Activated CD4-positive, CD25-positive, alpha-beta regulatory T cell (primary cell): ENCODE results near the gene FANCL.
"Not testable (repeated sequence)": the region's sequence is repeated elsewhere in the genome, so short reads cannot be mapped to it uniquely, and the experiment has no call there.

Experiments used
- DNase-seq, 4 experiments: peaks; one replicate each; lab custom pipeline; 2025; lab: John Stamatoyannopoulos, UW

The FANCL gene

DNA sequence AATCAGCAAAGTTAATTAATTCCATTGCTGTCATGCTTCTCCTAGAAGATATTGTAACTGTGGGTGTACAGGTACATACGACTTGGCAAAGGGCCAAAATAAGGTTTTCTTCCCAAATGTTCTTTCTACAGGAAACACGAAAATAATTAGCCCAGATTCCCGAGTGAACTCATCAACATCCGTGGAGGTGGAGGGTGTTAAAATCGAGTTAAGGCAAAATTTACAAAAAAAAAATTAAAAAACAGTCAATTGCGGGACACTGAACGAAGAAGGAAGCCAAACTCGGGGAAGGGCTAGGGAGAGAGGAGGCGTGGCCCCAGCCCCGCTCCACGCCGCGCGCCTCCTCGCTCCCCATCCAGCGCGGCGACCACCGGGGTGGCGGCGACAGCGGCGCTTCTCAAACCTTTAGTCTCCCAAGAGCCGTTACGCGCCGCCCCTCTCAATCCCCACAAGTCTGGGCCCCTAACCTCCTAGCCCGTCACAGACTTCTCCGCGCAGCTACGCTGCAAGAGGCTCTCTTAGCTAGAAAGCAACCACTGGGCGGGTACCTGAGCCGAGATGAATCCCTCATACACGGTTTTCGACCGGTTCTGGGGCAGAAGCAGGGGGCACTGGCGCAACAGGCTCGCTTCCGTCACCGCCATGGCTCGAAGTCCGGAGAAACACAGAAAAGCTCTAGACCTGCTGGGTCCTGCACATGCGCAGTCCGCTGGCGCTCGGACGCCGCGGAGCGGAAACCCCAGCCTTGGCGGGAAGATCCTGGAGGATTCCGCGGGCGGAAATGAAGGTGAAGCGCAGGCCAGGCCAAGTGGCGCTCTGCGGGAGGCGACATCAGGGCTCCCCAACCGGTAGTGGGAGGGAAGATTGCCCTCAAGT is at the start of gene FANCL:
Gene FANCL (minus strand): TSS at position 656 of the 876 bp plus-strand sequence. CDS start 12 bp downstream, at position 644.
- peak; percentile 19 to 44 (median 32) for DNase-seq

DNA sequence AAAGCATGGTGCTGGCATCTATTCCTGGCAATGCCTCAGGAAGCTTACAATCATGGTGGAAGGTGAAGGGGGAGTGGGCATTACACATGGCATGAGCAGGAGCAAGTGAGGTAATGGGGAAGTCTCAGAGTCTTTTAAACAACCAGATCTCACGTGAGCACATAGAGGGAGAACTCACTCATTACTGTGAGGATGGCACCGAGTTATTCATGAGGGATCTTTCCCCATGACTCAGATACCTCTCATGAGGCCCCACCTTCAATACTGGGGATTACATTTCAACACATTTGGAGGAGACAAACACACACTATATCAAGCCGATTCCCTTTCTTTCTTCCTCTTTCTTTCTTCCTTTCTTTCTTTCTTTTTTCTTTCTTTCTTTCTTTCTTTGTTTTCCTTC is 47.9 kb upstream of the FANCL start:
- no peak for DNase-seq

DNA sequence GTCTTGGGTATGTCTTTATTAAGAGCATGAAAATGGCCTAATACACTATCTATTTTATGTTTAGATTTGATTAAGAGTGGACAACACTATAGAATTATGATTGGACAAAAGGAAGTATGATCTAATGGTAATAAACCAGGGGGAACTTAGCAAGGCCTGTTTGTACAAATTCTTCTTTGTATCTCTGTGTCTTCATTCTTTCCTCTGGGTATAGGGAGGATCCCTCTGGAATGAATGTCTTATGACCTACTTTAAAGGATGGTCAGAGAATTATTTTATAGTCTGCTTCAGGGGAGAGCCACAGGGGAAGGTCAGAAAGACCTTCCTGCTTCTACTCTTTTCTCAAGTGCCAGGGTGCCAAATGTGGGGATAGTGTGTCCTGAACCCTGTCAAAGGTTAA is 42.8 kb upstream of the FANCL start:
- DNase-seq = no peak

DNA sequence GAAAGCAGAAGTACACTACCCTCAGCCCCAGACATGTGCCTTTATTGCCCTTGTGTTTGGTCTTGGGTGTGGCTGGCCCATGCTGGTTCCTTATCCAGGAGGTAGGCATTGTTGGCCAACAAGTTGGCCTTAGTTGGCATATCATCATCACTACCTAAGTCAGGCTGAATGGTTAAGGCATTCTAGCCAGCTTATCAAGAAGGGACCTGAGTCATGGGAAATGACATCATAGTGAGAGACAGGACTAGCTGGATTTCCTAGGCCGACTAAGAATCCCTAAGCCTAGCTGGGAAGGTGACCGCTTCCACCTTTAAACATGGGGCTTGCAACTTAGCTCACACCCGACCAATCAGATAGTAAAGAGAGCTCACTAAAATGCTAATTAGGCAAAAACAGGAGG is 34.0 kb upstream of the FANCL start:
- DNase-seq = not testable (repeated sequence)

DNA sequence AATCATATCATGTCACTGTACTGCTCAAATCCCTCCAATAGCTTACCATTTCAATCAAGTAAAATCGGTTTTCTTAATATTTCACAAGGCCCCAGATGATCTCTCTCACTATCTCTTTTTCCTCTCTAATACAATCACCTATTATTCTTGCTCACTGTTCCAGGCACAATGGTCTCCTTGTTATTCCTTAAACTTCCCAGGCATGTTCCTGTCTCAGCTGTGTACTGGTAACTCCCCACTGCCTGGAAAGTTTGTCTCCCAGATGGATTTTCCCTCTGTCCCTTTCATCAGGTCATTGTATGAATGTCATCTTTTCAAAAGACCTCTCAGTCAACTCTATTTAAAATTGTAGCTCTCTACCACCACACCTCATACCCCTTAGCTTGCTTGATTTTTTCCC is 30.7 kb upstream of the FANCL start:
- DNase-seq = no peak

DNA sequence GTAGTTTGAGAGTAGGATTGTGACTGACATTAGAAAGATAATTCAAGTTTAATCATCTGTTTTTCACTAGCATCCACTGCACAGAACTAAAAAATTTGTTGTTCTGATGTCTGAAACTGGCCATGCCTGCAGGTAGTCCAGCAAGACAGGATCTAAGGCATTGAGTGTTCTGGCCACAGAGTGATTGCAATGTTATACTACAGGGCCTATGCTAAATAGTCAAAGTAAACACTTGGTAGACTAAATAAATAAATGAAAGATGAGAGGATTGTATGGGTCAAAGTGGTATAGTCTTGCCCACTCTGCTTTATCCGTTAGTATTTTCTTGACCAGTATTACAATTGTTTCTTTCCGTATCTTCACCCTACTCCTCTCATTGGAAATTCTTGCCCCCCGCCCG is 27.6 kb upstream of the FANCL start:
- DNase-seq = no peak

DNA sequence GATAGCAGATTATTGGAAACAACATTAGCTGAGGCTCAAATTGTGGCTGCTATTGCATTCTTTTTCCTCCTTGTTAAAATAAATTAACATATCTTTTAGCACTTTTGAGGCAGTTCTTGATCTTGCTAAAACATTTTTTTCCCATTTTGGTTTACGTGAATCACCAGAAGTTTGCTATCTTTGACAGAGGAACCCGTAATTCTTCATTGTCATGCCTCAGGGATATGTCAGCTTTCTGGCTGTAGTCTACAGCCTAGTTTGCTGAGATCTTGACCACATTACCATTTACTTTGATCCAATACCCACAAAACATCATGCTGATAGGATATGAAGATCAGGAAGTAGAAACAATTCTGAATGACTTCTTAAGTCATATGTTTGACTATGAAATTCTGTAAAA is 25.1 kb upstream of the FANCL start:
- no peak for DNase-seq

DNA sequence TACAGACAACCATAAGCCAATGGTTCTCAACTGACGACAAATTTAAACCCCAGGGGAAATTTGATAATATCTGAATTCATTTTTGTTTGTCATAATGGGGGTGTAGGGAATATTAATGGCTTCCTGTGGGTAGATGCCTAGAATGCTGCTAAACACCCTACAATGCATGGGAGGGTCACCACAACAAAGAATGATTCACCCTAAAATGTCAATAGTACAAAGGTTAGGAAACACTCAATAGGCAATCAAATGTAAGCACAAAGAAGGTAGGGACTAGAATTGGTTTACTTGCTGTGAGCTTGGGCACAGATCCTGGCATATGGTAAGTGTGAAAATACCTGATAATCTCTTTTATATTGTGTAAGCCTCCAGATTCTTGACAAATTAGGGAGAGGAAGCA is 20.1 kb upstream of the FANCL start:
- DNase-seq = no peak

DNA sequence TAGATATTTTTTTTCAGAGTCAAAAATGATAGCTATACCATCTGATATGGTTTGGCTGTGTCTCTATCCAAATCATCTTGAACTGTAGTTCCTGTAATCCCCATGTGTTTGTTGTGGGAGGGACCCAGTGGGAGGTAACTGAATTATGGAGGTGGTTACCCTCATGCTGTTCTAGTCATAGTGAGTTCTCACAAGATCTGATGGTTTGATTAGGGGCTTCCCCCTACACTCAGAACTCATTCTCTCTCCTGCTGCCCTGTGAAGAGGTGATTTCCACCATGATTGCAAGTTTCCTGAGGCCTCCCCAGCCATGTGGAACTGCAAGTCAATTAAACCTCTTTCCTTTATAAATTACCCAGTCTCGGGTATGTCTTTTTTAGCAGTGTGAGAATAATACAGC is 17.3 kb upstream of the FANCL start:
- not testable (repeated sequence) for DNase-seq

DNA sequence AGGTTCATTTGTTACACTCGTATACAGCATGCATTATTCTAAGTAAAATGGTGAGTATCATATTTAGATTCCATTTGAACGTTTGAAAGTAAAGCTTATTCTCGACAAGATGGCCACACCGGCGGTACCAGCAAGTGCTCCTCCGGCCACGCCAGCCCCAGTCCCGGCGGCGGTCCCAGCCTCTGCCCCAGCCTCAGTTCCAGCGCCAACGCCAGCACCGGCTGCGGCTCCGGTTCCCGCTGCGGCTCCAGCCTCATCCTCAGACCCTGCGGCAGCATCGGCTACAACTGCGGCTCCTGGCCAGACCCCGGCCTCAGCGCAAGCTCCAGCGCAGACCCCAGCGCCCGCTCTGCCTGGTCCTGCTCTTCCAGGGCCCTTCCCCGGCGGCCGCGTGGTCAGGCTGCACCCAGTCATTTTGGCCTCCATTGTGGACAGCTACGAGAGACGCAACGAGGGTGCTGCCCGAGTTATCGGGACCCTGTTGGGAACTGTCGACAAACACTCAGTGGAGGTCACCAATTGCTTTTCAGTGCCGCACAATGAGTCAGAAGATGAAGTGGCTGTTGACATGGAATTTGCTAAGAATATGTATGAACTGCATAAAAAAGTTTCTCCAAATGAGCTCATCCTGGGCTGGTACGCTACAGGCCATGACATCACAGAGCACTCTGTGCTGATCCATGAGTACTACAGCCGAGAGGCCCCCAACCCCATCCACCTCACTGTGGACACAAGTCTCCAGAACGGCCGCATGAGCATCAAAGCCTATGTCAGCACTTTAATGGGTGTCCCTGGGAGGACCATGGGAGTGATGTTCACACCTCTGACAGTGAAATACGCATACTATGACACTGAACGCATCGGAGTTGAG is 10.4 kb upstream of the FANCL start:
- DNase-seq = not testable (repeated sequence)

DNA sequence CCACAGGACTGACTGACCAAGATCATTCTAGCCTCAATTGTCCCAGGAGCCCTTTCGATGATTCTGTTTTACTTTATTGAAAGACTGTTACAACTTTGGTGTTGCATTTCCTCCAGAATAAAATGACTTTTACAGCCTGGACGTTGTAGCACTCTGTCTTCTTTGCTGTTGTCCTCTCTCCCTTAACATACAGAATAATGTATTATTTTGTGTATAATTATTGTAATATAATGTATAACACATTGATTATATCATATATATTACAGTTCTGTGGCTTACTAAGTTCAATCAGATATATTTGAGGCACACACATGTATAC is 380 bp upstream of the FANCL start:
- DNase-seq = no peak

DNA sequence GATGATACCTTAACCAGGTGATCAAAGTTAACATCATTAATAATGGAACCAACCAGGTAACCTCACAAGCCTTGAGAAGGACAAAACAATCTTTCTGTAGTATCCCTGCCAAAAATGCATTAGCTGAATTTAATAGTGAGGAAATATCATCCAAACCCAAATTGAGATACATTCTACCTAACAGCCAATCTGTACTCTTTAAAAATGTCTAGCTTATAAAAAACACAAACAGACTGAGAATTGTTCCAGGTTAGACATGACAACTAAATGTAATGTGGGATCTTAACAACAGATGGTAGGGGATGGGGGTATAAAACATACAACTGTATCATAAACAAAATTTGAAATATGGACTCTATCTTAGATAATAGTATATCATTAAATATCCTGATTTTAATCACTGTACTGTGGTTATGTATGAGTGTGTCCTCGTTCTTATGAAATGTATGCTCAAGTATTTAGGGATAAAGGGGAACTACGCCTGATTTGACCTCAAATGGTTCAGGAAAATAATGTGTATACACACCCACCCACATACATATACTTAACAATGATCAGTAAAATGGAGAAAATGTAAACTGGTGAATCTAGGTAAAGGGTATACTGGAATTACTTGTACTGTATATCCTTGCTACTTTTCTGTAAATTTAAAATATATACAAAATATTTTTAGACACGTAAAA is 1.7 kb downstream of the FANCL start:
- no peak for DNase-seq

DNA sequence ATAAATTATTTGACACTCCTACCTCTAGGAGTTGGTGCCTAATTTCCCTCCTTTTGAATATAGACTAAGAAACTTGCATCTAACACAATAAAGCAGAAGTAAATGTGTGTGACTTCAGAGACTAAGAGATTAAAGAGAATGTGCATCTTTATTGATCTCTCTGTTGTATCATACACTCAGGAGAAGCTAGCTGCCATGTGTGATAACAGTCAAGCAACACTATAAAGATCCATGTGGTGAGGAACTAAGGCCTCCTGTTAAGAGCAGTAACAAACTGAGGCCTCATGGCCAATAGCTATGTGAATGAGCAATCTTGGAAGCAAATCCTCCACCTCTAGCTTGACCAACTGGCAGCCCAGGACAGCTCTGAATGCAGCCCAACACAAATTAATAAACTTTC is 3.4 kb downstream of the FANCL start:
- DNase-seq = no peak

DNA sequence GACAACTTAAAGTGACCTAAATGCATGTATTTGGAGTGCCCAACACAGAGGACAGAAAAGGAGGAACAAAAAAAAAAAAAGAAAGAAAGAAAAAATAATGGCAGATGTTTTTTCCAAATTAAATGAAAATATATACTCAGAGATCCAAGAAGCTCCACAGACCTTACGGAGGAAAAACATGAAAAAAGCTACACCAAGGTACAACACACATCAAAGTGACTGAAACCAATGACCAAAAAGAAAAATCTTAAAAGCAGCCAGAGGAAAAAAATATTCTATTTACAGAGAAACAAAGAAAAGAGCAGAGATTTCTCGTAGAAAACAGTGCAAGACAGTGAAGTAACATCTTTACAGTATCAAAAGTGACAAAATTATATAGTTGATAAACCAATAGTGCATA is 5.1 kb downstream of the FANCL start:
- DNase-seq = no peak

DNA sequence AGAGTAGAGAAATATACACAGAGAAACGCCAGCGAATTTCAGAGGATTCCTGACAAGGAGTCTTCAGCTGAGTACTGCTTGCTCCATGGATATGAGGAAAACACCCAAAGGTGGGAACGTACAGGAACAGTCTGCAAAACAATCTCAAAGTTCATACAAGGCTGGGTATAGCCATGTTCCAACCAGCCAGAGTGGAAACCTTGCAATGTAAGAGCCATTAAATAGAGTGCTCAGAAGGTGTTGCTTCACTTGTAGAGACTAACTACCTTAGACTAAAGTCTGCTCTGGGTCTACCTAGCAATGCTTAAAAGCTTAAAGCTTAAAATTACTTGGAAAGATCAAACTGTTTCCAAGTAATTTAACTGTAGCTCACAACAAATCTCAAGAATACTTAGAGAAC is 6.0 kb downstream of the FANCL start:
- no peak for DNase-seq

DNA sequence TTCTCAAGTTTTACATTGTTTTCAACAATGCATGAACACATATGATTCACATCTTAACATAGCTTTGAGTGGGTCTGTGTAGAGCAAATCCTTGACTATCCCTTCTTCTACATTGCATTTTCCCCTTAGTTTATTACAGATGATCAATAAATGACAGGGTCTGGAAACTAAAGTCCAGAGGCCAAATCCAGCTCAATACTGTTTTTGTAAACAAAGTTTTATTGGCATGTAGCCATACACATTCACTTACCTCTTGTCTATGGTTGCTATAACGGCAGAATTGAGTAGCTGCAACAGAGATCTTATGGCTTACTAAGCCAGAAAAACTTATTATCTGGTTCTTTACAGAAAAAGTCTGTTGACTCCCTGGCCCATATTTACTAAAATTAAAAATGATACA is 12.8 kb downstream of the FANCL start:
- no peak for DNase-seq

DNA sequence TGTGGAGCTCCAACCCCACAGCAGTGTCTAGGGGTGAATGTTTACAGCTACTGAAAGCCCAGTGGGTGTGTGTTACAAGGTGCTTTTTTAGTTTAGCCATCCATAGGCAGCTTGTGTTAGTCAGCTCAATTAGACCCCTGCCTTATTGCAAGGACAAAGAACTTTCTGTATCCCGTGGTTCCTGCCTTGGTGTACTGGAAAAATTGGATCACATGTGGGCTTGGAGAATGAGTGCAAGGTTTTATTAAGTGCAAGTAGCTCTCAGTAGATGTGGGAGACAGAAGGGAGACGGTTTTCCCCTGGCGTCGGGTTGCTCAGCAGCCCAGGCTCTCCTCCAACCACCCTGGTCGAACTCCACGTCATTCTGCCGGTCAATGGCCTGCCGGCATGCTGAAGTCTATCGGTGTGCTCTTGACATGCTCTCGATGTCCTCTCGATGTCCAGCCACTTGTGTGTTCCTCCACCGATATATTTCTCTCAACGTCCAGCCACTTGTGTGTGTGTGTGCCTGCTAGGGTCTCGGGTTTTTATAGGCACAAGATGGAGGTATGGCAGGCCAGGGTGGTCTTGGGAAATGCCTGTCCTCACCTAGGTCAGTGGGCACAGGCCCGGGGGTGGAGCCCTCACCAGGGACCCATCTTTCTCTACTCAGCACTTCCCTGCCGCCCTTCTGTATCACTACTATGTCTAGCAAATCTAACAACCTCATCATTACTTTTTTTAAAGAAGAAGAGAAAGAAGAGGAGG is 13.8 kb downstream of the FANCL start:
- no peak for DNase-seq

DNA sequence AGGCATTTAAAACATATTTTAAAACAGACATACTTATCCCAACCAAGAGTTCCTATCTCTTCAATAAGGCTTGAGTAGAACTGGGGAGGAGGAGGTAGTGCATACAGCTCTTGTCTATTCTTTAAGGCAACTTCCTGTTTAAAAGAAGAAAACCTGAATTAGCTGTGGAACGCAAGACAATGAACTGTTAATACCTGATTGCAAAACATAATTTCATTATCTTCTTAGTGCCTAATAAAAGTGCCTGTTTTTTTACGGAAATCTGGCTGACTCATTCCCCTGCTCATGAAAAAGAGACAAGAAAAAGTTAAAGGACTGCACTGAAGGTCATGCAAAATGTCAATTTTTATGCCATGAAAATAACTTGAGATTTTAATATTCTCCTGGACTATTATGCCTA is 19.2 kb downstream of the FANCL start:
- DNase-seq = no peak

DNA sequence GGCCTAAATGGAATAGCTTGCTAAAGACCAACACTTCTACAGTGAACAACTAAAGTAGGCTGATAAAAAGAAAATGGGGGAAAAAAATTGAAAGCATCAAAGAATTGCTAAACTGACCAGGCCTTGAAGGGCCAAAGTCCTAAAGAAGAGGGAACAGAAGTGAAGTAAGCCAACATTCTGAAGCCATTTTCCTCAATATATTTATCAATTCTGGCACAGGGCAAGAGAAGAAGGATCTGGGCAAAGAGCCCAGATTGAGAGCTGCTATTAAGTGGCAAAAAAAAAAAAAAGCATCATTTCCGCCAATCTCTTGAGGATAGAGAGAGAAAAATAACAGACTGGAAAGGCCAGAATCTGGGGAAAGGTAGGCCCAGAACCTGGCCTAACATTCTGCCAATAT is 25.7 kb downstream of the FANCL start:
- no peak for DNase-seq

DNA sequence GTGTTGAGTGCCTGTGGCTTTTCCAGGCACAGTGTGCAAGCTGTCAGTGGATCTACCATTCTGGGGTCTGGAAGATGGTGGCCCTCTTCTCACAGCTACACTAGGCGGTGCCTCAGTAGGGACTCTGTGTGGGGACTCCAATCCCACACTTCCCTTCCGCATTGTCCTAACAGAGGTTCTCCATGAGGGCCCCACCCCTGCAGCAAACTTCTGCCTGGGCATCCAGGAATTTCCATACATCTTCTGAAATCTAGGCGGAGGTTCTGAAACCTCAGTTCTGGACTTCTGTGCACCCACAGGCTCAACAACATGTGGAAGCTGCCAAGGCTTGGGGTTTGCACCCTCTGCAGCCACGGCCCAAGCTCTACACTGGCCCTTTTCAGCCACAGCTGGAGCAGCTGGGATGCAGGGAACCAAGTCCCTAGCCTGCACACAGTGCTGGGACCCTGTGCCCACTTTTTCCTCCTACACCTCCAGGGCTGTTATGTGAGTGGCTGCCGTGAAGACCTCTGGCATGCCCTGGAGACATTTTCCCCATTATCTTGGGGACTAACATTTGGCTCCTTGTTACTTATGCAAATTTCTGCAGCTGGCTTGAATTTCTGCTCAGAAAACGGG is 30.1 kb downstream of the FANCL start:
- not testable (repeated sequence) for DNase-seq

DNA sequence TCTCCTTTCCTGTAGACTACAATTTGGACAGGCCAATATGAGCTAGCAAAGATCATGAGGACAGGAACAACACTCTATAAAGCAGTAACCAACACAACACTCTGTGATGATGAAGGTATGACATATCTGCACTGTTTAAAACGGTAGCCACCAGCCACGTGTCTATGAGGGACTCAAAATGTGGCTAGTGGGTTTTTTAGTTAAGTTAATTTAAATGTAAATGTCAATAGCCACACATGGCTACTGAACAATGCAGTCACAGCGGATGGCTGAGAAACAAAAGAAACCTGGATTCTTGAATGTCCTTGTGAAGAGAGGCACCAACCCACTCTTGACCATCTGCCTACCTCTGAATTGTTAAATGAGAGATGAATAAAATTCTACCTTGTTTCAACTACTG is 33.9 kb downstream of the FANCL start:
- no peak for DNase-seq

DNA sequence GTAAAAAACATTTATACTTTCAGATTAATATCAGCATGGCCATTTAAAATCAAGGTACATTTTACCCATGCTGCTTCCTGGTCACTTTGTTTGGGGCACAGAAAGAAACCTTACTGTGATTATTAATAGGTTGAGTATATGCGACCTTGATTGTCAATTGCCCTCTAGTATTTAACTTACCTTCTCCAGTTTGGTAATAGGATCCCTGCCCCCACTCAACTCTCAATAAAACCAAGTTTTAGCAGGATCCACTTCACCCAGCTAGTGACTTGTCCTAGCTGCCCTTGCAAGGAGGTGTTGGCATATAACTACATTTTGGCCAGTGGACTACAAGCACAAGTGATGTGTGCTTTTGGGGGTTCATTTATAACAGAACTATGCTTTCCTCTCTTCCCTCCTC is 34.3 kb downstream of the FANCL start:
- DNase-seq = no peak
